ENCODE data around the gene FREM3.
A peak's percentile ranks its signal among the peaks of the same experiment; 100 is the strongest.
"Not testable (repeated sequence)": the region's sequence is repeated elsewhere in the genome, so short reads cannot be mapped to it uniquely, and the experiment has no call there.

Gene FREM3
- total RNA-seq, result 0 to 0.62 (median 0.06) reads per million in 4 donors

GRCh38 chr4:143700416-143701352 is at the start of gene FREM3:
Gene FREM3, minus strand, starts transcription at chr4:143700675. Its CDS starts 0 bp downstream, at chr4:143700675.
- DNase-seq, result no peak

- DNase-seq, result no peak
Measured at GRCh38 chr4:143745874-143746273, 45.4 kb upstream of the FREM3 start.

DNA sequence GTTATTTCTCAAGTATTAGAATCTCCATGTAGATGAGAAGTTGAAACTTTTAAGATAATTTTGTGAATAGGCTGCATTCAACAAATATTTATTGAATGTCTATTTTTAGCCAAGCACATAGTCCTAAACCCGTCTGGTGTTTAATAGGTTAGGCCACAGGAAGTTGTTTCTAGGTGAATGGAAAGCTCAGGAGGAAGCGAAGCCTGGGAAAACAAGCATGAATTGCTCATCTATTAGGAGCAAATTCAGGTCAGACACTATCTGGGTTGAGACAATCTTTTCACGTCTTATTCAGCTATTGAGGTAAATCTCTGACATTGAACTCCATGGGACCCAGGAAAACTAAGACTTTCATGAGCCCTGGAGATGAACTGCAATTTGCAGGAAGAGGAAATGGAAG is 43.1 kb upstream of the FREM3 start:
- DNase-seq, result no peak

- DNase-seq, result no peak
Measured at GRCh38 chr4:143742834-143743233, 42.4 kb upstream of the FREM3 start.

DNA sequence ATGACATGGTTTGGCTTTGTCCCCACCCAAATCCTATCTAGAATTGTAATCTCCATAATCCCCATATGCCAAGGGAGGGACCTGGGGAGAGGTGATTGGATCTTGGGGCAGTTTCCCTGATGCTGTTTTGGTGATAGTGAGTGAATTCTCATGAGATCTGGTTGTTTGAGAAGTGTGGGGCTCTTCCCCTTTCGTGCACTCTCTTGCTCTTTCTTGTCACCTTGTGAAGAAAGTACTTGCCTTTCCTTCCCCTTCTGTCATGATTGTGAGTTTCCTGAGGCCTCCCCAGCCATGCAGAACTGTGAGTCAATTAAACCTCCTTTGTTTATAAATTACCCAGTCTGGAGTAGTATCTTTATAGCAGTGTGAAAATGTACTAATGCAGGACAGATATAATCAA is 36.4 kb upstream of the FREM3 start:
- DNase-seq, result no peak

- peak in 1 of 5 donors; percentile 1 for DNase-seq
Measured at GRCh38 chr4:143736061-143736460, 35.6 kb upstream of the FREM3 start.

GRCh38 chr4:143728166-143728565 is 27.7 kb upstream of the FREM3 start:
- no peak for DNase-seq

GRCh38 chr4:143726714-143727113 is 26.2 kb upstream of the FREM3 start:
- DNase-seq, result no peak

- no peak for DNase-seq
Measured at GRCh38 chr4:143721317-143721716, 20.8 kb upstream of the FREM3 start.

DNA sequence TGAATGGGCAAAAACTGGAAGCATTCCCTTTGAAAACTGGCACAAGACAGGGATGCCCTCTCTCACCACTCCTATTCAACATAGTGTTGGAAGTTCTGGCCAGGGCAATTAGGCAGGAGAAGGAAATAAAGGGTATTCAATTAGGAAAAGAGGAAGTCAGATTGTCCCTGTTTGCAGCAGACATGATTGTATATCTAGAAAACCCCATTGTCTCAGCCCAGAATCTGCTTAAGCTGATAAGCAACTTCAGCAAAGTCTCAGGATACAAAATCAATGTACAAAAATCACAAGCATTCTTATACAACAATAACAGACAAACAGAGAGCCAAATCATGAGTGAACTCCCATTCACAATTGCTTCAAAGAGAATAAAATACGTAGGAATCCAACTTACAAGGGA is 18.3 kb upstream of the FREM3 start:
- DNase-seq, result not testable (repeated sequence)

DNA sequence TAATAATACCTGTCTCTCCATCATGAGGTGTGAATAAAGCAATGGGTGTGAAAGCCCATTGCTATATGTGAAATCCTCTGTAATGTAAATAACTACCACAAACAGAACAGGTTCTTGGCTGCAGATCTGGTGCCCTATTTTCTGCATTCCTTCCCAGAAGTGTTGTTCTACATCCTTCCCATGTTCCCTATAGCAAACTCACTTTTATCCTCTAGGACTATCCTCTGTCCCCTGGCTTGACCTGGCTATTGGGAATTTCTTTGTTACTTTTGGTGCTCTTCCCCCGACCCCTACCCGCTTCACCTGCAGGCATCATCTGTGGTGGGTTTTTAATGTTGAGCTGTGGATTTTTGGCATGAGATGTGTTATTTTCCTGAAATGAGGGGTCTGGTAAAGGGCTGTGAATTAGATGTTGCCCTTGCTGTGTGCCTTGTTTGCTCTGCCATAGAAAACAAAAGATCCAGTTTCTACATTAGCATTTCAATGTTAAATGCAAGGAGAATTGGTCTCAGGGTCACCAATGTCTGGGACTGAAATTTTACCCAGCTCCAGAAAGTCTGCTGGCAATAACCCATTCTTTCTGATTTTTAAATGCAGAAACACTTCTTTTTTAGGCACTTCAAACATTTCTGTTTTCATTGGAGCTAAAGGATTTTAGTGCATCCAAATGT is 13.6 kb upstream of the FREM3 start:
- DNase-seq, result no peak

DNA sequence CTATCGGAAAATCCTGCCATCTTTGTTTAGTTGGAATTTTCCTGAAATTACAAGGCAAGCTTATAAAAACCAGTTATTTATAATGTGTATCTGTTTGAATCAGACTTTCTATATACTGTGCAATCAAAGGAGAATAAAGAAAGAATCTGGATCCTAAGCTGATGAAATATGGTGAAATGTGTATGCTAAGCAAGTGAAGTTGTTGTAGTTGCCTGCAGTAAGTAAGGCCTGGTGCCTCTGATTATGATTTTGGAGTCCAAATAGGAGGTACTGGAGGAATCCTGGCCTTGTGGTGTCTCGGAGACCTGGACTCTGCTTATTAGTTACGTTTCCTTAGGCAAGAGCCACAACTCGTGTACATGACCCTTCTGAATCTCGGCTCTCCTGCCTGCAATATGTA is 13.1 kb upstream of the FREM3 start:
- no peak for DNase-seq

DNA sequence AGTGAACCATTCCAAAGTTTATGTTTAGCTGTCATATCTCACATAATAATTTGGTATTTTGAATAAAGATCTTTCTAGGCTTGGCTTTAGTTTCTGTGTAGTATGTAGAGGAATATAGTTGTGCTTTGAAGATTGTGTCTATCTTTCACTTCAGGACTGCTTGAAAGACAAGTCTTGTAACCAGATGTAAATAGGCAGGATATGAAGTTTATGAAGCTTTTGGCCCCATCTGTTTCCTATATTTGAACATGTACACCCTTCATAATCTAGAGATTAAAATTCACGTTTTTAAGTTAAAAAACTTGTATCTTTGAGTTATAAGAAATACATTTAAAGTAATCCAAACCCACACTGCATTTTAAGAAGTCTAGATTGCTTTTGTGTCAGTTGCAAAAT is 11.7 kb upstream of the FREM3 start:
- DNase-seq, result no peak

DNA sequence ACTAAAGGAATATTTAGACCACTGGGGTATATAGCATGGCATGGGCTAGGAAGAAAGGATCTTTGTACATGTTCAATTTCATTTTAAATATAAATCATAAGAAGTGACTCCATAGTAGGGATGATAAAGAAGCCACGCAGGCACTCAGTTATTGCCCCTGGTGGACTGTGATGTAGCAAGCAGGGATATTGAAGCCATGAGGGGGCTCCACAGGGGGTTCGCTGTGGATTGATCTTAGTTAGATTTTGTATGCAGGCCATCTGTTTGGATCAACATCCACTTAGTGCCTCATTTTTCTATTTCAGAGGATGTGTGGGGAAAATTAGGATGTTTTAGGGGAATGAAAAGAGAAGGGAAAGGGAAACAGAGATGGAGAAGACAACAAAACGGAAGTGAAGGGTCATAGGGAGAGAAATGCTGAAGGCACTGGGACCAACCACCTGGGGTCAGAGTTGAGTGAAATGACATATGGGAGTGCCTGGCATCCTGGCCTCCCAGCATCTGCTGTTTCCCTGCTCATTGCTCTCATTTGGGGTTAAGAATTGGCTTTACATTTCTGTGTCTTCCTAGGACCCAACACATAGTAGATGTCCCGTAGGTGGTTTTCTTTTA is 11.2 kb upstream of the FREM3 start:
- no peak for DNase-seq

DNA sequence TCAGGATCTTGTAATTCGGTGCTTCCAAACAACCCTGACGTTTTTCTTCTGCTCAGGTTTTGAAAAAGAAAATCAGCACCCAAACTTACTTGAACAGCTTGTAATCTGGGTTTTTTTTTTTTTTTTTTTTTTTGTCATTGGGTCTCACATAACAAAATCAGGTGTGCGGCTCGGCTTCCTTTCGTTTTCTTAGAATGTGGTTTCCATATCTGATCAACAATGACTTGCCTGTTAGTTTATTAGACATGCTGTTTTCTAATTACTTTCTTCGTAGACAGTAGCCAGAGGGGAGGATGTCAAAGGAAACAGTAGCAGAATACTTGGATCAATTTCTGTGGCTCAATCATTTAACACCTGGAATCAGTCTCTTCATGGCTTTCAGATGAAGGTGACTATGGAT is 890 bp upstream of the FREM3 start:
- DNase-seq, result peak in 1 of 5 donors; percentile 8

DNA sequence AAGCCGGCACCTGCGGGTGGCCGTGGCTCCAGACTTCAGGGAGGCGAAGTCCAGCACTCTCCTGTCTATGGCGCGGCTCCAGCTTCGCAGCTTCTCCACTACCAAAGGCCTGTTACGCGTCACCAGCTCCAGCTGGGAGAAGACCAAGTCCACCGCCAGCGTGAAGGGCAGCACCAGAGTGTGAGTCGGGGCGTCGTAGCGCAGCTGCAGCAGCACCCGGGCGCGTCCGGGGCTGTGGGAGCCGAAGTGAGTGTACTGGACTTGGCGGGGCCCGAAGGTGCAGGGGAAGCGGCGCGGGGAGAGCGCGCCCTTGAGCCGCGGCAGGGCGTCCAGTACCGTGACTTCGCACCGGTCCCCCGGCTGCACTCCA is 444 bp downstream of the FREM3 start:
- DNase-seq, result no peak

- DNase-seq, result no peak
Measured at GRCh38 chr4:143699331-143700045, 987 bp downstream of the FREM3 start.

GRCh38 chr4:143693856-143694255 is 6.6 kb downstream of the FREM3 start:
- no peak for DNase-seq

DNA sequence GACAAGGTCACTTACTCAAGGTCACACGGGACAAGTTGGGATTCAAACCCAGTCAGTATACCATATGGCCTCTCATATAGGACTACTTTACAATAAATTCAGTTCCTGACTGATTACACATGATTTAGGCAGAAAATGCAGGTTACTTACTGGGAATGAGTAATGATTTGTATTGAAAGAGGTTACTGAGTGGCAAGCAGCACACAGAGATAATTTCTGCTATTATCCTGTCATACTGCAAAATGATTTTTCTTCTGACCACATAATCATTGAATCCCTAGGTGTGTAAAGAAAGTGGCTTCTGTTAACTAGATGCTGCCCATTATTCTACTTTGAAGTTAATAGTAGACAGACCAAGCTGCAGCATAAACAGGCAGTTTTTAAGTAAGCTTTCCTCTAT is 8.2 kb downstream of the FREM3 start:
- DNase-seq, result no peak

DNA sequence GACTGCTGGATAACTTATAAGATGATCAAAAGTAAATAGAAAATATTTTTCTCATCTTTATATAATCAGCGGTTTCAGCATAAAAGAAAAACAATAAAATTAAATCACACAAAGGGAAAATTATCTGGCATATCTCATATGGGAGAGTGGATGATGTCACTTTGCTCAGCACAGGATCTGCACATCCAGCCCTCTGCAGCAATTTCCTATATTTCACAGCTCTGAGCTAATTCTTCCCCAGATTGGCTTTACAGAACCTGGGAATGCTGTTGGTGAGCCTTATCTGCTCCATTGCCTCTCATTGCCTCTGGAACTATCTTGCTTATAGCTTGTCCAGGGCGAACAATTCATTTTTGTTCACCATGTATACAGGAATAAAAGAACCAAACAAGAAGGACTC is 21.0 kb downstream of the FREM3 start:
- no peak for DNase-seq

DNA sequence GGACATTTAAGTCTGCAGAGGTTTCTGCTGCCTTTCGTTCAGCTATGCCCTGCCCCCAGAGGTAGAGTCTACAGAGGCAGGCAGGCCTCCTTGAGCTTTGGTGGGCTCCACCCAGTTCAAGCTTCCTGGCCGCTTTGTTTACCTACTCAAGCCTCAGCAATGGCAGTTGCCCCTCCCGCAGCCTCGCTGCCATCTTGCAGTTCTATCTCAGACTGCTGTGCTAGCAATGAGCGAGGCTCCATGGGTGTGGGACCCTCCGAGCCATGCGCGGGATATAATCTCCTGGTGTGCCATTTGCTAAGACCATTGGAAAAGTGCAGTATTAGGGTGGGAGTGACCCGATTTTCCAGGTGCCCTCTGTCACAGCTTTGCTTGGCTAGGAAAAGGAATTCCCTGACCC is 26.8 kb downstream of the FREM3 start:
- DNase-seq, result not testable (repeated sequence)

- no peak for DNase-seq
Measured at GRCh38 chr4:143668930-143669552, 31.4 kb downstream of the FREM3 start.

DNA sequence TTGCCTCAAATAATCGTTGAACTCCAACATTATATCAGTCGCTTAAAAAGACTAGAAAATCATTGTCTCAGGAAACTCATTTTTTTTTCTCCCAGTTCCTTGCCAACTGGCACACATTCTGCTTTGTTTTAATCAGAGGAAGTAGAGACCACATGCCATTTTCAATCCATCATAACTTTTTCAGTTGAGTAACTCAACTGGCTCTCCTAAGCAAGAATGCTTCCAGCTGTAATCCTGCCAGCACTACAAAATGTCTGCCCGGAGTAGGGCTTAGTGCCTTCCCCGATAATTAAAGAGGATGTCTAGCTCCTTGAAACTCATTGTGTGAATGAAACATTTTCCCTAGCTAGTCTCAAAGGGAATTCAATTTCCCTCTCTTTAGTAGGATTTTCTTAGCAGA is 33.0 kb downstream of the FREM3 start:
- DNase-seq, result no peak
